Cardiac fibroblast (primary cell): ENCODE data around the gene UBR3.
A peak's percentile ranks its signal among the peaks of the same experiment; 100 is the strongest.
"Not testable (repeated sequence)": the region's sequence is repeated elsewhere in the genome, so short reads cannot be mapped to it uniquely, and the experiment has no call there.

Experiments used
- DNase-seq, 2 donors: peaks; one replicate each; pipeline versions ENCODE4 v3.0.0 to v3.0.0-alpha.2; 2010; ENCODE audit warnings: low read depth in 2 of 2
- H3K4me3 ChIP-seq, 2 donors: replicated peaks in 1 of 2; 1 replicate in 1 of 2; 2 replicates in 1 of 2; pipeline ENCODE4 v1.5.1; 2011; ENCODE audit warnings: low read depth in 2 of 2, low read length in 2 of 2, mild to moderate bottlenecking in 2 of 2, moderate library complexity in 1 of 2
- TF ChIP-seq, protein P1 (sequence below): IDR thresholded peaks from one replicate; pipeline ENCODE4 v1.5.1; 2011; ENCODE audit warnings: low read depth, mild to moderate bottlenecking, low read length, inconsistent platforms

Gene UBR3

GRCh38 chr2:169916623-169917022 is 89.4 kb downstream of the UBR3 start:
- no peak overlapping the region for H3K4me3 ChIP-seq
- TF ChIP-seq, protein P1, sequence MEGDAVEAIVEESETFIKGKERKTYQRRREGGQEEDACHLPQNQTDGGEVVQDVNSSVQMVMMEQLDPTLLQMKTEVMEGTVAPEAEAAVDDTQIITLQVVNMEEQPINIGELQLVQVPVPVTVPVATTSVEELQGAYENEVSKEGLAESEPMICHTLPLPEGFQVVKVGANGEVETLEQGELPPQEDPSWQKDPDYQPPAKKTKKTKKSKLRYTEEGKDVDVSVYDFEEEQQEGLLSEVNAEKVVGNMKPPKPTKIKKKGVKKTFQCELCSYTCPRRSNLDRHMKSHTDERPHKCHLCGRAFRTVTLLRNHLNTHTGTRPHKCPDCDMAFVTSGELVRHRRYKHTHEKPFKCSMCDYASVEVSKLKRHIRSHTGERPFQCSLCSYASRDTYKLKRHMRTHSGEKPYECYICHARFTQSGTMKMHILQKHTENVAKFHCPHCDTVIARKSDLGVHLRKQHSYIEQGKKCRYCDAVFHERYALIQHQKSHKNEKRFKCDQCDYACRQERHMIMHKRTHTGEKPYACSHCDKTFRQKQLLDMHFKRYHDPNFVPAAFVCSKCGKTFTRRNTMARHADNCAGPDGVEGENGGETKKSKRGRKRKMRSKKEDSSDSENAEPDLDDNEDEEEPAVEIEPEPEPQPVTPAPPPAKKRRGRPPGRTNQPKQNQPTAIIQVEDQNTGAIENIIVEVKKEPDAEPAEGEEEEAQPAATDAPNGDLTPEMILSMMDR, result no peak
- DNase-seq, result no peak

GRCh38 chr2:169923977-169924376 is 96.7 kb downstream of the UBR3 start:
- no peak for DNase-seq
- TF ChIP-seq, protein P1, result no peak
- H3K4me3 ChIP-seq, result no peak overlapping the region

- H3K4me3 ChIP-seq, result no peak overlapping the region
- DNase-seq, result no peak
- TF ChIP-seq, protein P1, result no peak
Measured at GRCh38 chr2:169925968-169926367, 98.7 kb downstream of the UBR3 start.

GRCh38 chr2:169928463-169928864 is 101.2 kb downstream of the UBR3 start:
- DNase-seq, result peak; percentile 73 to 77
- TF ChIP-seq, protein P1, result peak; percentile 50
- no peak overlapping the region for H3K4me3 ChIP-seq

DNA sequence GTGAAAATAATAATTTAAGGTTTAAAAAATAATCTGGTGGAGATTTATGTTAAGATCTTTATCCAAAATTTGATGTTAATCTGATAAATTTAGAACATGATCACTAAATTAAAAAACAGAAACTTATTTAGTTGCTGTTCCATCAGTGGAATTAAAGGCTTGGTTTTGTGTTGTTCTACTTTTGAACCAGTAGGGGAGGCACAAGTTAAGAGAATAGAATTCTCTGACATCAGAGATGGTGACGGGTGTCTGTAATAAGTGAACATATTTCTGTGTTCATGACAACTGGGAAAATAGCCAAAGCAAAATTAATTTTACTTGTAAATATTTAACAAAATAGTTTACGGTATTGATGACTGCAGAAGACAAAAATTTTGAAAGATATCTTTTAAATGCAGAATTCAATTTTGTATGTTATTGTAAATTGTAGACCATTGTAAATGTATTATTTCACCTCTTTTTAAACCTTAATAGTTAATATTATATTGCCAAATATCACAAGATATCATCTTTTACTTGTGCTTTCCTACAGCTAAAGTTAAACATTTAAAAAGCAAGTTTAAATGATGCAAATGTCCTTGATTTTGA is 106.0 kb downstream of the UBR3 start:
- no peak overlapping the region for H3K4me3 ChIP-seq
- peak; percentile 62 to 74 for DNase-seq
- TF ChIP-seq, protein P1, result peak; percentile 76

GRCh38 chr2:169936652-169937051 is 109.4 kb downstream of the UBR3 start:
- H3K4me3 ChIP-seq, DNase-seq: not testable (repeated sequence)

DNA sequence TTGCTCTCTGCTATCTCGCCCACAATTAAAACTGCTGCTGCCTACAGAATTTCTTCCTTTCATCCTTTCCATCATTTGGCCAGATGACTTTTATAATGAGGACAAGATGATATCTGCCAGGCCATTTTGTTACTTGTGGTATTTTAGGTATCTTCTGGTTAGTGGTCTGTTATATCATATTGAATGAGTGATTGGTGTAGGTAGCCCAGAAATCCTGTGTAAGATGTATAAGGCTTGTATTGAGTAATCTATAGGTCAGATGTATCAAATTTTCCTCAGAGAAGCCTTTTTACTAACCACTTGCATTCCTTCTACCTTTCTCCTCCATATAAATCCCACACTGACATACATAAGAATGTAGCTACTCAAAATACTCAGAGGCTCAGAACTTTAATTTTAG is 118.3 kb downstream of the UBR3 start:
- H3K4me3 ChIP-seq, result no peak overlapping the region
- DNase-seq, result no peak
- TF ChIP-seq, protein P1, result no peak
